ENCODE data around the gene CAMK2D. TPM values are rescaled to one million over a fixed set of nuclear protein-coding genes. Genes with fewer than 3 reads are reported as not detected.

CAMK2D gene
- total and polyA plus RNA-seq, 10 donors = 5.9 to 44.2 (median 33.3) TPM

DNA sequence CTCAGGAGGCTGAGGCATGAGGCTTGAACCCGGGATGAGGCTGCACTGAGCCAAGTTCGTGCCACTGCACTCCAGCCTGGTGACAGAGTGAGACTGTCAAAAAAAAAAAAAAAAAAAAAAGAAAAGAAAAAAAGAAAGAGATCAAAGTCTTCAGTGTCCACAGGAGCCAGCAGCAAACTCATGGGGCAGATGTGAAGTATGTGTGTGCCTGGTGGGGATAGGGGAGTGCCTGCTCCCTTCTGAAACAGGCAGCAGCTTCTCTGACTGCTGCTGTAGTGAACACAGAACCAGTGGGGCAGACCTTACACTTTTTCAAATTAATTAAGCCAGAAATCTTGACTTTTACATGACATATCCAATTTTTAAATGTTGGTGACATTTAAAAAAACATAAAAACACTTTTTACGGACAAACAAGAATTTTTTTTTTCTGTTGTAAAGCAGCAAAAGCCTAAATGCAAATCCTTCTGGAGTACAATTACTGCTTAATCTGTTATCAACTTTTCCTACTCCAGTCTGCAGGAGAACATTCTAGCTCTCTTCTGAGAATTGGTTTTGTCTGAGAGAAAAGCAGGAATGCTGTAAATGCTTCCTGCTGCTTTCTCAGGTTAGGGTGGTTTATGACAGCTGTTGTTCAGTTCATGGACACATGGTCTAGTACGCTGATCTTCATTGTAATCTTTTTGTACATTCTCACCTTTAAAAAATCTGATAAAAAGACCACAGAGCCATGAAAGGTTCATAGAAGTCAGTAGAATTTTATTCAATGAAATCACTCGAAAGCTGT is 311.1 kb downstream of the CAMK2D start:
- no peaks in the 10 kb centered on the region for H3K27me3 ChIP-seq (replicated peaks in 1 of 7)
- TF ChIP-seq, protein P1, sequence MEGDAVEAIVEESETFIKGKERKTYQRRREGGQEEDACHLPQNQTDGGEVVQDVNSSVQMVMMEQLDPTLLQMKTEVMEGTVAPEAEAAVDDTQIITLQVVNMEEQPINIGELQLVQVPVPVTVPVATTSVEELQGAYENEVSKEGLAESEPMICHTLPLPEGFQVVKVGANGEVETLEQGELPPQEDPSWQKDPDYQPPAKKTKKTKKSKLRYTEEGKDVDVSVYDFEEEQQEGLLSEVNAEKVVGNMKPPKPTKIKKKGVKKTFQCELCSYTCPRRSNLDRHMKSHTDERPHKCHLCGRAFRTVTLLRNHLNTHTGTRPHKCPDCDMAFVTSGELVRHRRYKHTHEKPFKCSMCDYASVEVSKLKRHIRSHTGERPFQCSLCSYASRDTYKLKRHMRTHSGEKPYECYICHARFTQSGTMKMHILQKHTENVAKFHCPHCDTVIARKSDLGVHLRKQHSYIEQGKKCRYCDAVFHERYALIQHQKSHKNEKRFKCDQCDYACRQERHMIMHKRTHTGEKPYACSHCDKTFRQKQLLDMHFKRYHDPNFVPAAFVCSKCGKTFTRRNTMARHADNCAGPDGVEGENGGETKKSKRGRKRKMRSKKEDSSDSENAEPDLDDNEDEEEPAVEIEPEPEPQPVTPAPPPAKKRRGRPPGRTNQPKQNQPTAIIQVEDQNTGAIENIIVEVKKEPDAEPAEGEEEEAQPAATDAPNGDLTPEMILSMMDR (IDR thresholded peaks at IDR 0.05 in 8 of 11, conservative IDR thresholded peaks at IDR 0.05 in 3 of 11) = no peak
- TF ChIP-seq POLR2AphosphoS5 (IDR thresholded peaks at IDR 0.05) = no peak
- no peak for TF ChIP-seq POLR2A (IDR thresholded peaks at IDR 0.05)
- DNase-seq = no peak
- H3K4me3 ChIP-seq = no peak overlapping the region
- peaks cover 0 to 6% (median 0%) of the 10 kb centered on the region in 8 donors for H3K9me3 ChIP-seq
- H3K36me3 ChIP-seq = peaks cover 0 to 2% (median under 1%) of the 10 kb centered on the region in 6 donors
- no peak overlapping the region for H3K27ac ChIP-seq
- 91 to 96% (median 94%) methylated on average over 5 of the region's 5 CpGs for WGBS, 5 donors
- intact Hi-C loops (cut with DNase I; ENCODE audit: low total_unique reads) = no loop called here
- H3K4me1 ChIP-seq = peaks cover 0 to 17% (median 3%) of the 10 kb centered on the region in 6 donors

DNA sequence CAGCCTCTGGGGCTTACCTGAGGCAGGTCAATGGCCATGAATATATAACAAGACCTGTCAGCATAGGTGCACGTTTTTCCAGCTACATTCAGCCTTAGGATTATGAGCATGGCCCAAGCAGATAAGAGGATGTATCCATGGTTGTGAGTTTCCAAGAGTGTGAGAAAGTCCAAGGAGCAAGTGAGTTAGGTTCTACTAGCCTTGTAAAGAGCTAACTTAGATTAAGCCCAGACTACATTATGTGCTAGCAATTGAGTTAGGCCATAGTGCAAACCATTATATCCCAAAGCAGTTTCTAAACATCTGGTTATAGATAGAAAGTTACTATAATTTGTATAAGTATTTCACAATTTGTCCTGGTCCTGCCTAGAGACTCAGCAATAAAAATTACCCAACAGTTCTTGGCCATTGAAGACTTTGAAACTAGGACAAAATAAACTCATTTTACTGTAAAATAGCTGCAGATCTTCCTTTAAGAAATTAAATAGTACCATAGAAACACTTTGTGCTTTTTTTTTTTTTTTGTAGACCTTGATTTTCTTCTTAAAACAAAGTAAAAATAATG is 312.0 kb downstream of the CAMK2D start:
- Histone ChIP-seq H3K36me3 (no peaks in the 10 kb centered on the region), H3K27me3 (replicated peaks in 1 of 7) (no peaks in the 10 kb centered on the region), H3K27ac (no peak overlapping the region), H3K4me1 (peaks cover 0 to 17% (median 3%) of the 10 kb centered on the region in 6 donors), H3K4me3 (no peak overlapping the region), H3K9me3 (peaks cover 0 to 6% (median 0%) of the 10 kb centered on the region in 8 donors)
- TF ChIP-seq, protein P1 (IDR thresholded peaks at IDR 0.05 in 8 of 11, conservative IDR thresholded peaks at IDR 0.05 in 3 of 11) = no peak
- TF ChIP-seq POLR2AphosphoS5 (IDR thresholded peaks at IDR 0.05) (no peak), POLR2A (IDR thresholded peaks at IDR 0.05) (no peak)
- intact Hi-C loops (cut with DNase I; ENCODE audit: low total_unique reads) = no loop called here
- WGBS, 5 donors = 65 to 89% (median 83%) methylated on average over 1 of the region's 1 CpG
- no peak for DNase-seq

DNA sequence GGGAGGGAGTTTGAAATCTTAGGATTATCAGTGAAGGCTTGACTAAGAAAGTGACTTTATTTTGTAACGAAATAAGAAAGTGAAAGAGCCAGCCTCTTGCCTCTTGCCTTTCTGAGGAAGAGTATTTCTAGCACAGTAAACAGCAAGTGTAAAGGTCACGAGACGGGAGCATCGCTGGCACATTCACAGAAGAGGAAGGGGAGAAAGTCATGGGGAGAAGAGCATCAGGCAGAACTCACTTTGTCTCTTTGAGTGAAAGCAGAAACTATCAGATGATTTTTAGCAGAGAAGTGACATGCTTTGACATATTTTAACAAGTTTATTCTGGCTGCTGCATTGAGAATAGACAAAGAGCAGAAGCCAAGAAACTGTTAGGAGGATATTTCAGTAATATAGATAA is 313.8 kb downstream of the CAMK2D start:
- 37 to 63% (median 59%) methylated on average over 4 of the region's 4 CpGs for WGBS, 5 donors
- H3K27me3 ChIP-seq (replicated peaks in 1 of 7) = no peaks in the 10 kb centered on the region
- H3K9me3 ChIP-seq = peaks cover 0 to 6% (median 0%) of the 10 kb centered on the region in 8 donors
- H3K36me3 ChIP-seq = no peaks in the 10 kb centered on the region
- TF ChIP-seq POLR2A (IDR thresholded peaks at IDR 0.05) (no peak), POLR2AphosphoS5 (IDR thresholded peaks at IDR 0.05) (no peak)
- TF ChIP-seq, protein P1 (IDR thresholded peaks at IDR 0.05 in 8 of 11, conservative IDR thresholded peaks at IDR 0.05 in 3 of 11) = no peak
- H3K4me3 ChIP-seq = no peak overlapping the region
- intact Hi-C loops (cut with DNase I; ENCODE audit: low total_unique reads) = no loop called here
- peak overlapping the region in 6 of 8 donors; percentile 2 to 48 (median 38) for H3K27ac ChIP-seq
- H3K4me1 ChIP-seq = peaks cover 0 to 5% (median 0%) of the 10 kb centered on the region in 6 donors
- no peak for DNase-seq

DNA sequence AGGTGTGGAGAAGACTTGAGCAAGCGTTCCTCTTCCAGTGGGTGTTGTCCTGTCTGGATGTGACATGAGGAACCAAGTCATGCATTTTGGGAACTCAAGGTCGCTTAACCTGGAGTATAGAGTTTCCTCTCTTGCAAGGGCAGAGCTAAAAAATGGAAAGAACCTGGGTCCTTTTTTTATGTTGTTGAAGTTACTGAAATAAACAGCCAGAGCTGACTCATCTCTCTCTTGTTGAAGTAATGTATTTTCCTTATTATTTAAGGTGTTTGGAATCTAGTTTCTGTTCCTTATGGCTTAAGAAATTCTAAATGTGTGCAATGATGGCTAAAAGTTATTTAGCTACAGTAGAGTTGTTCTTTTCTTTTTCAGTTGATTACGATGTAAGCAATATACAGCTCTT is 314.5 kb downstream of the CAMK2D start:
- no peak for DNase-seq
- no peak overlapping the region for H3K4me3 ChIP-seq
- WGBS, 5 donors = 78 to 93% (median 90%) methylated on average over 3 of the region's 3 CpGs
- H3K4me1 ChIP-seq = peaks cover 0 to 5% (median 0%) of the 10 kb centered on the region in 6 donors
- peaks cover 0 to 6% (median 0%) of the 10 kb centered on the region in 8 donors for H3K9me3 ChIP-seq
- peak overlapping the region in 3 of 8 donors; percentile 40 to 48 (median 46) for H3K27ac ChIP-seq
- no peaks in the 10 kb centered on the region for H3K36me3 ChIP-seq
- intact Hi-C loops (cut with DNase I; ENCODE audit: low total_unique reads) = no loop called here
- no peaks in the 10 kb centered on the region for H3K27me3 ChIP-seq (replicated peaks in 1 of 7)
- TF ChIP-seq, protein P1 (IDR thresholded peaks at IDR 0.05 in 8 of 11, conservative IDR thresholded peaks at IDR 0.05 in 3 of 11) = no peak
- TF ChIP-seq POLR2A (IDR thresholded peaks at IDR 0.05) (no peak), POLR2AphosphoS5 (IDR thresholded peaks at IDR 0.05) (no peak)
